ENCODE results near the gene TMED6.

TMED6 gene

DNA sequence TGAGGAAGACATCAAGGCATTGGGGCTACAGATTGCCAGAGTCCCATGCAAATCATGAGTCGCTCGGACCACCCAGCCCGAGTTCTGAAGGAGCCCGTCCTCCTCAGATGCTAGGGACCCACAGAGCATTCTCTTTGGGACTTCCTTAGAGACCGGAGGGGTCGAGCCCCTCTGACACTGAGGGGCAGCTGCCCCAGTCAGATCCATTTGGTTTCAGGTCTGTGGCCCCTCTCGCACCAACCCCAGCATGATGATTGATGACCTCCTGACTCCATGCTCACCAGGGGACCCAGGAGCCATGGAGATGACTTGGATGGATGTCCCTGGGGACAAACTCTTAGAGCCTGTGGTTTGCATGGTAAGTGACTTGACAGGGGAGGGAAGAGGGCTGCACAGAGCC, 29.2 kb downstream of the TMED6 start:
- no peak for DNase-seq

DNA sequence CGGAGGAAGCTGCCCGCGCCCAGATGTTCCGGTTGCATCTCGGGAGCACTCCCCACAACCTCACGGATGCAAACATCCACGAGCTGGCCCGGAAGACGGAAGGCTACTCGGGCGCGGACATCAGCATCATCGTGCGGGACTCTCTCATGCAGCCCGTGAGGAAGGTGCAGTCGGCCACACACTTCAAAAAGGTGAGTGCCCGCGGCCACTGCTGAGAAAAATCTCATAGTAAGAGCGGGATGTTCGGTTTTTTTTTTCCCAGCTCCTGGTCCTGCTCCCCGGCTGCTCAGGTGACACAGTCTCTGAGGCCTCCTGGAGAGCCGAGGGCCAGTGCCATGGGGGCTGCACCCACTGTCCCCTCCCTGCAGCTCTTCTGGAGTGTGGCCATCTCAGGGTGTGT, 30.5 kb downstream of the TMED6 start:
- DNase-seq, result no peak

DNA sequence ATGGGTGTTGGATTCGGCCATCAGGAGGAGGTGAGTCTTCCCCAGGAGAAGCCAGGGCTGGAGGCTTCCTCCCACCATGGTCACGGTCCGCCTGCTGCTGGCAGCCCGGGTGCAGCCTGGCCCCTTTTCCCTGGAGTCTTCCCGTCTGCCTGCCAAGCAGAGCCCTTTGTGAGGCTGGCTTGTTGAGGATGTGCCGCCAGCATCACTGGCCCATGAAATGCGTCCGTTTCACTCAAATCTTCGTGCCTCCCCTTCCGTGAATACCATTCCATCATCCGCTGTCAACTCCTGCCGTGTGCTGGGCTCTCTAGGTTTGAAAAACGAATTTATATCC, 30.9 kb downstream of the TMED6 start:
- no peak for DNase-seq

DNA sequence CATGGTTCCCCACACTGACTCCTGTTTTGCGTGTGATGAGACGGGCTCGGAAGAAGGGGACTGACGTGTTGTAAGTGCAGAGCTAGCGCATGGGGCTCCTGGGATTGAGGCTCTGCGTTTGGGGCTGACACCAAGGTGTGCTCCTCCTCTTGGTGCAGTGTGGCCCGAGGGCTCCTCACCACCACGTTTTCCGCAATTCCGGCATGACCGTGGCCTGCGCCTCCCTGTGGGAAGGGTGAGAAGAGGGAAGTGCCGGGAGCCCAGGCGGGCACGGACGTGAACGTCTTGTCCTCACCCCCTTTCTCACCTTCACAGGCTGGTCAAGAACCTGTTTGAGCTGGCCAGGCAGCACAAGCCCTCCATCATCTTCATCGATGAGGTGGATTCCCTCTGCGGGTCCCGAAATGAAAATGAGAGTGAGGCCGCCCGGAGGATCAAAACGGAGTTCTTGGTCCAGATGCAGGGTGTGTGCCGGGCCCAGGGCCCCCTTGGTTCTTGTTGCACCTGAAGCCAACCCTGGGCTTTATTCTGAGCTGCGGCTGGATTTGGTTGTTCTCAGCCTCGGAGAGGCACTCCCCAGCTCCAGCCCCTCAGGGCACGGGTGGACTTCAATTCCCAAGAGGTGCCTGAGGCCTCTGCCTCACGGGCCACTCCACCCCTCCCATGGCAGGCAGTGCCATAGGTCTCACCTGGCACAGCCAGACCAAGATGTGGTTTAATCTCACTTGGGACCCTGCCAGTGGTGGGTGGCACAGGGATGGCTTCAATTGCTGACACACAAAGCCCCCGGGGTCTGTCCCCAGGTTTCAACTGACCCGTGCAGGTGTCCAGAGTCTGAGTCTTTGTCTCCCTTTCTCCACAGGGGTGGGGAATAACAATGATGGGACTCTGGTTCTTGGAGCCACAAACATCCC, 31.5 kb downstream of the TMED6 start:
- DNase-seq, result no peak

DNA sequence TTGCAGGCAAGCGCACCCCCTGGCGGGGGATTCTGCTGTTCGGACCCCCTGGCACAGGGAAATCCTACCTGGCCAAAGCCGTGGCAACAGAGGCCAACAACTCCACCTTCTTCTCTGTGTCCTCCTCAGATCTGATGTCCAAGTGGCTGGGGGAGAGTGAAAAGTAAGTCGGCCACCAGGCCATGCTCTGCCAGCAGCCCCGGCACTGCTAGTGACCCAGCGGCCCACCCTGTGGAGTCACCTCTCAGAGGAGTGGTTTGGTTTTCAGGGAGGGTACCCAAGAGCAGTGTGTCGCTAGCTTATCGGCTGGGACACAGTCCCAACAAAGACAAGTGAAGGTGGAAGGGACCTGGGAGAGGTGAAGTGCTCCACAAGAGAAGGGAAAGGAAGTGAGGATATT, 32.2 kb downstream of the TMED6 start:
- DNase-seq, result no peak

DNA sequence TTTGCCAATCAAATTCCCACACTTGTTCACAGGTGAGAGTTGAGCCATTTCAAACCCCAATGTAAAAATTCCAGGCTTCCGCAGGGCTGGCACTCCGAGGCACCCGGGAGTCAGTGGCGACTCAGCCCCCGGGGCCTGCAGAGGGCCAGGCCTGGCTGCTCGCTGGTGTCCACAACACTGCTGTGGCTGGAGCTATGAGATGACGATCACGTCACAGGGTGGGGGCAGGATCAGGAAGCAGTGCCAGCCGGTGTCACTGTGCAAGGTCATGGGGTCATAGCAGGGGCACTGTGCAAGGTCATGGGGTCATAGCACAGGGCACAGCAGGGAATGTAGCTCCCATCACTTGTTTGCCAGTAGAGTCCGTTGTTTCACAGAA, 32.7 kb downstream of the TMED6 start:
- no peak for DNase-seq

DNA sequence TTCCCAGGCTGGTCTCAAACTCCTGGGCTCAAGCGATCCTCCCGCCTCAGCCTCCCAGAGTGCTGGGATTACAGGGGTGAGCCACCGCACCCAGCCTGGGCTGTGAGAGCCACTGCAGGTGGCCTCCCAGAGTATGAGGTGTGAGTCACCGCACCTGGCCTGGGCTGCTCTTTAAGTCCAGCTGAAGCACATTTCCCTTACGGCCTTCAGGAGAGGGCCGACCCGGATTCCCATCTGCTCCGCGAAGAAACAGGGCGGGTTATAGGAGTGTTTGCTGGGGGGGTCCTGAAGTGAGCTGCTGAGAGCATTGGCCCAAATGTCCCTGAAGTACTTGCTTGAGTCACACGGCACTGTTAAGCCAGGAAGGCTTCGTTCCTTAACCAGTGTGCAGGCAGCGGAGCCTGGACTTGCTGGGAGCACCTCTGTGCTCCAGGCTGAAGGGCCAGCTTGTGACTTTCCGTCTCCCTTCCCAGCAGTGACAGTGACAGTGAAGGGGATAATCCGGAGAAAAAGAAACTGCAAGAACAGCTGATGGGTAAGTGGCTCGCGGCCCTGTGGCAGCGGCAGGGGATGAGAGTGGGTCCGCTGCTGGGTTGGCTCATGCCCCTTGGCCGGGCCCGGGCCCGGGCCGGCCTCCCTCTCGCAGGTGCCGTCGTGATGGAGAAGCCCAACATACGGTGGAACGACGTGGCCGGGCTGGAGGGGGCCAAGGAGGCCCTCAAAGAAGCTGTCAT, 33.2 kb downstream of the TMED6 start:
- no peak for DNase-seq

DNA sequence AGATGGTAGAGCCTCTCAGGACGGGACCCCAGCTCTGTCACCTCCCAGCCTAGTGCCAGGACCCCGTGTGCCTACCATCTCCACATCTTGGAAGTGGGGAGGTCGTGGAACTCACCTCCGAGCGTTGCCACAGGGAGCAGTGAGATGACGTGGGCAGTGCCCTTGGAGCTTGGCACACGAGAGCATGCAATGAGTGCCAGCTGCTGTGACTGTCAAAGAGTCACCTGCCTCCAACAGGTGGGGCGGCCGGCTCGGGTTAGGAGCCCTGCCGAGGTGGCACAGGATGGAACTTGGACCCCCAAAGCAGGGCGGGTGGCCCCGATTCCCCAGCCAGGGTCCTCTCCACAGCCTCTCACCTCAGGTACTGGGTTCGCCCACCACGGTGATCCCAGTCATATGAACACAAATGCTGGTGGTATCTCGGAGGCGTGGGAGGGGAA, 35.0 kb downstream of the TMED6 start:
- DNase-seq, result no peak

DNA sequence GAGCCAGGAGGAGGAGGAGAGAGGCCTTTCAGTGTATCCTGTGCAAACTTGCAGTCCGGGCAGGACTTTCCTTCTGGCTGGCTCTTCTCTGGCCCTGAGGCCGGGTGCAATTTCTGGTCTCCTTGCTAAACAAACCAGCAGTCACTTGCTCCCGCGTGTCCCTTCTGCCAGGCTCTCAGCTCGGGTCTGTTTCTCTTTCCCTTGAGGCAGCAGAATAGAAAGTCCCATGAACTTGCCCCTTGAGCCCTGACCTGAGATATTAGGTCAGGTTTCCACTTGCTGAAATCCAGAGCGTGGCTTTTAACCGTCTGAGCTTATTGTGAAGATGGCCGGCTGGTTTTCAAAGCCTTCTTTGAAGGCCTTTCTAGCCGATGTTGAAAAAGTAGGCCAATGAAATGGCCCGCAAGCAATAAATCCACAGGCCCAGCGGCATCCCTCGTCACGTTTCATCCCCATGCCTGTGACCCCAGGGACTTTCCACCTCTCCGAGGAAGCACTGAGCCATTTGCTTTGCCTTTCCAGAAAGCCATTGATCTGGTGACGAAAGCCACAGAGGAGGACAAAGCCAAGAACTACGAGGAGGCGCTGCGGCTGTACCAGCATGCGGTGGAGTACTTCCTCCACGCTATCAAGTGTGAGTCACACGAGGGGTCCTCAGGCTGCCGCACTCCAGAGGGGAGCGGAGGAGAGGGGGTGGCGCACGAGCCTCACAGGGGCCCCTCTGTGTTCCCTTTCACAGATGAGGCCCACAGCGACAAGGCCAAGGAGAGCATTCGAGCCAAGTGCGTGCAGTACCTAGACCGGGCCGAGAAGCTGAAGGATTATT, 35.9 kb downstream of the TMED6 start:
- no peak for DNase-seq

DNA sequence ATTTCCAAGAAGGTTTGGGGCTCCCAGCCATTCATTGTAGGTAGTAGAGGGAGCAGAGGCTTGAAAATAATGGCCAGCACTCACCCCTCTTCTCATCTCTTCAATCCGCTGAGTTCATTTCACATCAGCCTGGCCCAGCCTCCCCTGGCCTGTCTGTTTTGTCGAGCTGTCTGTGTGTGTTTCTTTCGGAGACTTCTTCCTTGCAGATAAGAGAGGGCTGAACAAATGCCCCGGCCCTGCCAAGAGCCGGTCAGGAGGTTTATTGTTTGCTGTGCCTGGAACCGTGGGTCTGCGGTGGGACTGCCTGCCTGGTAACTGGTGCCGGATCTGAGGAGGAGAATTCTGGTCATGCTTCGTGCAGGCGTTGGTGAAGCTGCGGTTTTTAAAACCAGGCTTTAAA, 37.1 kb downstream of the TMED6 start:
- no peak for DNase-seq

DNA sequence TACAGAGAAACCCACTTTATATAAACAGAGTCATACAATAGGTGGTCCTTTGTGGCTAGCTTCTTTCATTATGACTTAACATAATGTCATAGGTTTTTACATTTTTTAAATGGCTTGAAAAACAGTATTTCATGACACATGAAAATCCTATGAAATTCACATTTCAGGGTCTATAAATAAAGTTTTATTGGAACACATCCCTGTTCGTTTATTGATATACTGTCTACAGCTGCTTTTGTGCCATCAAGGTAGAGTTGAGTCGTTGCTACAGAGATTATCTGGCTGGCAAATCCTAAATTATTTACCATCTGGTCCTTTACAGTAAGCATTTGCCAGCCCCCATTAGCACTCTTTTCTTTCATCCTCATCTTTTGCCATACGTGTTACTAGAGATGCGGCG, 38.1 kb downstream of the TMED6 start:
- DNase-seq, result no peak

DNA sequence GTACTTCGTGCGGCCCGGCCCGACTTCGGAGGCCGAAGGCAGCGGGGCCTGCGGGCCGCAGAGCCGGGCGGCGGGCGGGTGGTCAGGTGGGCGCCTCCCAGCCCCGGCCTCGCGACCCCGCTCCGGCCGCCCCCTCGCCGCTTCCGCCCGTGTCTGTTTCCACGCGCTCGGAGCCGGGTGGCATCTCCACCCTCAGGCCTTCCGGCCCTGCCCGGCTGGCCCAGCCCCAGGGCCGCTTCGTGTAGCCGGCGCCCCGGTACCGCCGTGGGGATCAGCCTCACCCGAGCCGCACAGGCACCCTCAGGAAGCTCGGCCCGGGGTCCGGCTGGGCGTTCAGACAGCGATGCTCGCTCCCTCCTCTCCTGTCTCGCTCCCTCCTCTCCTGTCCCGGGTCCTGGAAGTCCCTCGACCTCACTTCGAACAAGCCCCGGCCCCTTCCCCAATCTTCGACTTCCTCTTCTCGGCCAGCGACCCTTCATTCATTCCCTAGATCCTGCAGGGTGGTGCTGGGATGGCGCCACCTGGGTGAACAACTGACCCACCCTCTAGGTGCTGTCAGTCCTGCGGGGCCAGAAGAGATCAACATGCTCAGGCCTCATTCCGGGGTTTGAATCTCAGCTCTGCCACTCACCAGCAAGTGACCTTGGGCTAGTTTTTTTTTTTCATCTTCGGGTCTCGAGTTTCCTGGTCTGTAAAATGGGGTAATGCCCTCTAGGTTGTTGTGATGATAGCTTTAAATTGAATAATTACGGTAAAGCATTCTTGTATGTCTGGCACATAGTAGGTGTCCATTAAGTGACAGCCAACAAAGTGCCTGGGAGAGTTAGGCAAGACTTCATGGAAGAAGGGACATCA, 39.8 kb downstream of the TMED6 start:
- no peak for DNase-seq

DNA sequence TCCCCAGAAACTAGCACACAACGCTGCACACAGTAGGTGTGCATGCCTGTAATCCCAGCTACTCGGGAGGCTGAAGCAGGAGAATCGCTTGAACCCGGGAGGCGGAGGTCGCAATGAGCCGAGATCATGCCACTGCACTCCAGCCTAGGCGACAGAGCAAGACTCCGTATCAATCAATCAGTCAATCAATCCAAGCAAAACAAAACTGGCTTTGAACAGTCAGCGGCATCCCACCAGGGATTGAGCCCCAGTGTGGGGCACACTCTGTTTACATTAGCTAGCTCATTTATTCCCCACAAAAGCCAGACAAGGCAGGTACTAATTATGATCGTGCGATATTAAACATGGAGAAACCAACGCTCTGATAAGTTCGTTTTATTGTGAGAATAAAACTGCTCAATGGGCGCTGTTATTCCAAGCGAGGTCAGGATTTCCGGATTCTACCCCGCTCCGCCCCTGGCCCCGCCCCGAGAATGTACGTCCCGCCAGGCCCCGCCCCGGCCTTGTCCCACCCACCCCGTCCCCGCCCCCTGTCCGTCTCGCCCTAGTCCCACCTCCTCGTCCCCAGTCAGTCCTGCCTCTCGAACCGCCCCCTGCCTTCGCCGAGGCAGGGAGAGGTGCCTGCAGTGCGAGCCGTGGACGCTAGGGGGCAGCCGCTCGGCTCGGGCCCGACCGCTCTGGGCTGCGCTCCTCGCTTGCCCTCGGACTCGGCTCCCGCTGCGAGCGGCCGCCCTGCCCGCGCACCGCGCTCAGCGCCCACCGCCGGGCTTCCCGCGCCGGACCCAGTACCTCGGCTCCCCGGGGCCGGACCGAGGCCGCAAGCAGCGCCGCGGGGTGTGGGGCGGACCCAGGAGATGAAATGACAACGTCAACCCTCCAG, 40.7 kb downstream of the TMED6 start, which contains the start of gene VPS4A:
TSS of gene VPS4A (plus strand) at position 698 of the 880 bp plus-strand sequence. CDS start at position 860, 162 bp downstream.
- peak; percentile 95 for DNase-seq

DNA sequence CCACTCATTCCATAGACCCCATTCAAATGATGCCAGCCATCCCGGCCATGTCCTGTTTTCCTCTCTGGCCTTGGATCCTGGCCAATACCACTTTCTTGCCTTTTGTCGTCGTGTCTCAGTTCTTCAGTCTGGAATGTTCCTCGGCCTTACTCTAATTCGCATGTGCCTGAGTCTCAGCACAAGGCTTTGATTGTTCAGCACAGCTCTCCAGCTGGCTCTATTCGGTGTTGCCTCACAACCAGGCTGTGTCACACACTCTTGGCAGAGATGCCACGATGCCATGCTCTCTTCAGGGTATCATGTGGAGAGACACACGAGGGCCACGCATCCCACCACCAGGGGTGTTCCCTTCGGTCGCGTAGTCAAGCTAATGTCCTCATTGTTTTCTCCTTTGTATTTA, 42.3 kb downstream of the TMED6 start:
- DNase-seq, result no peak

DNA sequence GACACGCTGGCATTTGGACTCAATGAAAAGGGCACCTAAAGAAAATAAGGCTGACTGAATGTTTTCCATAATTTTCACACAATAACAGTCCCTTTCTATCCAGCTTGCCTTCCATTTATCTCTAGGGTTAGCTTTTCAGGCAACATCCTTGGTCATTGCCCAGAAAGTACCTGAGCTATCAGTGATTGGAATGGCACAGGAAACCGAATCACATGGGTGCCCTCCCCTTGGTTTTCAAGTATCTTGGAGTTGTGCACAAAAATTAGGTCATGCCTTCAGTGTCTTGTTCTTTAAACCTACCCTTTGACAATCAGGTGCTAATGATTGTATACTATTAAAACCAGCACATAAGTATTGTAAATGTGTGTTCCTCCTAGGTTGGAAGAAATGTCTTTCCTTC, 43.7 kb downstream of the TMED6 start:
- no peak for DNase-seq

DNA sequence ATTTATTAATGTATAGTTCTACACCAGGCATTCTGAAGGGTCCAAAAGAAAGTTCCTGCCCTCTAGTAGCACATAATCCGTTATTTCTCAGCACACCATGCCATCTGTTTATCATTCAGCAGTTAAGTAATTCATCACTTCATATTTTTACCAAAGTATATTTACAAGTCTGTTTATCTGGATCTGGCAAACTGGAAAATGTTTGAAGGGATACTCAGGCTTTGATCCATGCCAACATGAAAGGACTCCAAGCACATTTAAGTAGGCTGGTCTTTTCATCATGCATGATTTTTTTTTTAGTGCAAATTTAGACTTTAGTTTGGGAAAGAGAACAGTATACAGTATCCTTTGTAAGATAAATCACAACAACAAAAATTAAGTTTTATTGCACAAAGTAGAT, 44.5 kb downstream of the TMED6 start:
- no peak for DNase-seq

DNA sequence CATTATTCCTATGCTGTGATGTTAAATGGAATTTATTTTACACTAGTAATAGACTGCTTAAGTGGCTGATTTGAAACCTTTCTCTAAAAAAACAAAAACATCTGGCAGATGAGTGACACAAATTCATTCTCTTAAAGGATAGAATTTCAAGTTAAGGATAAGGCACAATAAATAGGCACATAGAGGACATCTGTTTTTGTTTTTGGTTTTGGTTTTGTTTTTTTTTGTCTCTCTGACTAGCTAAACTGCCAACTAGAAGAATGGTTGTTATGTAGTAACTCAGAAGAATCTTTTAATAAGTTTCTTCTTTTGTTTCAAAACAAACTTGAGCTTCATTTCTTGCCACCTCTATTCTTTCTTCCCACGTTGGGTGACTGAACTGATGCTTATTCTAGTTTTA, 45.6 kb downstream of the TMED6 start:
- no peak for DNase-seq

DNA sequence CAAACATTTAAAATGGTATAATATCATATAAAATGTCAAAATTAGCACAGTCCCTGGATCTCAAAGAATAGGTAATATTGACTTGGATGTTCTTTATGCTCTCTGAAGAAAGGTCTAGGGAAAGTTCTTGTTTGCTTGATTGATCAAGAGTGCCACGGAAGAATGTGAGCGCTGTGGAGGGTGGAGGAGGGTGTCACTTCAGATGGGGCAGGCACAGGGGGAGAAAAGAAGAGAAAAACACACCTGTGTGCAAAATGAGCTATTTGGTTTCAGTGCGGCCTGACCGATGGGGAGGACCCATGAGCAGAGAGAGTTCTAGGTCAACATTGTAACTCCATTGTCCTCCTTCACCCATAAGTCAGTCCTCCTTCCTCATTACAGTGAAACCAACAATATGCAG, 49.3 kb downstream of the TMED6 start:
- no peak for DNase-seq

DNA sequence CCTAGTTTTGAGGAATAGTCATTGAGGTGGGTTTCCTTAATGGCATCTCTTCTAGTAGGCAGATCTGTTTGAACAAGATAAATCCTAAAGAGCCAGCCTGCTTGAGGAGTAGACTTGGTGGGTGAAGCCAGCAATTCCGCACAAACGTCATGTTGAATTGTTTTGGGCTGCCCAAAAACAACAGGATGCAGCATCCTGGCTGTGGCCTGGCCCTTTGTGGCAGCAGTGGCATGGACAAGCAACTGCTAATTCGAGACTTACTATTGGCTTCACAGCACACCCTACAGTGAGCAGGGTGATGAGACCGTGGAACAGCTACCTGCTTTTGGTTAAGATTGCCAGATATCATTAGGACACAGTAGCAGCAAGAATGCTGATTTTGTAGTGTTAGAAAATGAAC, 49.7 kb downstream of the TMED6 start:
- DNase-seq, result no peak

DNA sequence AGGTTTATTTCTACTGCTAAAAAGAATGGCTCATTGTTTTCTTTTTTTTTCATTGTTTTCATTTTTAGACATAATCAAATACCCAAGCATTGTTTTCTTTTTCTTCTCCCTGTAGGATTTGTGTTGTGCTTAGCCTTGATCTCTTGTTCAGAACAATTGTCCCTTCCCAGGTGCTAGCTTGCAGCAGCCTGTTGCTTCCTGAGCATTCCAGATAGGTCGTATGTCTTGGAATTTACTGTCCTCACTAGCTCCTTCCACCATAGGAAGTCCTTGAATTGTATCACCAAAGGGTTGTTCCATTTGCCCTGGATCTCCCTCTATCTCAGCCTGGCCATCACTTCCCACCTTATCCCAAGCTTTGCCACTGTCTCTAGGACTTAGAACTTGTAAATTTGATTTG, 50.4 kb downstream of the TMED6 start:
- DNase-seq, result no peak

DNA sequence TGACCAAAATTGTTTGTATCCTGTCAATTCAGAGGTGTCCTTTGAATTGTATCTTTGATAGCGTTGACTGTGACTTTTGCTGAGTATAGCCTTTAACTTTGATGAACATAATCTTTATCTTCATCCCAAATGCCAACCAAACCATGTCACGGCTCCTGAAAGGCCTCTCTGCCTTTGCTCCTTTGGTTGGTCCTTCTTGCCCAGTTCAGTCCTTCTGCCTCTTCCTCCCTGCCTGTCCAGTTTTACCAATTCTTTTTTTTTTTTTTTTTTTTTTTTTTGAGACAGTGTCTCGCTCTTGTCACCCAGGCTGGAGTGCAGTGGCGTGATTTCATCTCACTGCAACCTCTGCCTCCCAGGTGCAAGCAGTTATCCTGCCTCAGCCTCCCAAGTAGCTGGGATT, 53.3 kb downstream of the TMED6 start:
- DNase-seq, result no peak

Data from fibroblast of skin of right quadriceps (primary cell).